ENCODE measurements around the gene MOV10L1. TPM values are rescaled to one million over a fixed set of nuclear protein-coding genes. Genes with fewer than 3 reads are reported as not detected.

MOV10L1 gene
- total RNA-seq, 1 donor, result 0.36 TPM

GRCh38 chr22:50148991-50149721 is 59.4 kb downstream of the MOV10L1 start:
- Histone ChIP-seq H3K36me3 (ENCODE audit: insufficient read depth, low read length) (no peaks in the 10 kb centered on the region), H3K27ac (ENCODE audit: low read depth, low read length) (no peak overlapping the region), H3K4me3 (ENCODE audit: insufficient read depth, low read length) (peak overlapping the region; percentile 42), H4K20me1 (ENCODE audit: insufficient read depth, low read length) (no peaks in the 10 kb centered on the region), H3K4me2 (ENCODE audit: insufficient read depth, low read length) (no peak overlapping the region), H3K27me3 (ENCODE audit: insufficient read depth, low read length) (peaks cover 4% of the 10 kb centered on the region), H3K79me2 (ENCODE audit: insufficient read depth, low read length) (no peaks in the 10 kb centered on the region), H2AFZ (ENCODE audit: low read length) (peak overlapping the region; percentile 89), H3K9me3 (ENCODE audit: low read depth, low read length) (no peaks in the 10 kb centered on the region), H3K4me1 (ENCODE audit: insufficient read depth, low read length) (no peaks in the 10 kb centered on the region)
- TF ChIP-seq, protein P1, sequence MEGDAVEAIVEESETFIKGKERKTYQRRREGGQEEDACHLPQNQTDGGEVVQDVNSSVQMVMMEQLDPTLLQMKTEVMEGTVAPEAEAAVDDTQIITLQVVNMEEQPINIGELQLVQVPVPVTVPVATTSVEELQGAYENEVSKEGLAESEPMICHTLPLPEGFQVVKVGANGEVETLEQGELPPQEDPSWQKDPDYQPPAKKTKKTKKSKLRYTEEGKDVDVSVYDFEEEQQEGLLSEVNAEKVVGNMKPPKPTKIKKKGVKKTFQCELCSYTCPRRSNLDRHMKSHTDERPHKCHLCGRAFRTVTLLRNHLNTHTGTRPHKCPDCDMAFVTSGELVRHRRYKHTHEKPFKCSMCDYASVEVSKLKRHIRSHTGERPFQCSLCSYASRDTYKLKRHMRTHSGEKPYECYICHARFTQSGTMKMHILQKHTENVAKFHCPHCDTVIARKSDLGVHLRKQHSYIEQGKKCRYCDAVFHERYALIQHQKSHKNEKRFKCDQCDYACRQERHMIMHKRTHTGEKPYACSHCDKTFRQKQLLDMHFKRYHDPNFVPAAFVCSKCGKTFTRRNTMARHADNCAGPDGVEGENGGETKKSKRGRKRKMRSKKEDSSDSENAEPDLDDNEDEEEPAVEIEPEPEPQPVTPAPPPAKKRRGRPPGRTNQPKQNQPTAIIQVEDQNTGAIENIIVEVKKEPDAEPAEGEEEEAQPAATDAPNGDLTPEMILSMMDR (IDR thresholded peaks at IDR 0.05; ENCODE audit: extremely low read depth, low read depth, low read length), result peak; percentile 69
- DNase-seq (ENCODE audit: insufficient read length, low spot score, missing footprints), result peak; percentile 97

- Histone ChIP-seq H4K20me1 (ENCODE audit: insufficient read depth, low read length) (no peaks in the 10 kb centered on the region), H3K9me3 (ENCODE audit: low read depth, low read length) (no peaks in the 10 kb centered on the region), H3K27me3 (ENCODE audit: insufficient read depth, low read length) (peaks cover 2% of the 10 kb centered on the region), H3K79me2 (ENCODE audit: insufficient read depth, low read length) (no peaks in the 10 kb centered on the region), H3K27ac (ENCODE audit: low read depth, low read length) (no peak overlapping the region), H3K36me3 (ENCODE audit: insufficient read depth, low read length) (no peaks in the 10 kb centered on the region), H2AFZ (ENCODE audit: low read length) (no peak overlapping the region), H3K4me1 (ENCODE audit: insufficient read depth, low read length) (no peaks in the 10 kb centered on the region), H3K4me2 (ENCODE audit: insufficient read depth, low read length) (no peak overlapping the region), H3K4me3 (ENCODE audit: insufficient read depth, low read length) (no peak overlapping the region)
- peak; percentile 75 for DNase-seq (ENCODE audit: insufficient read length, low spot score, missing footprints)
- TF ChIP-seq, protein P1 (IDR thresholded peaks at IDR 0.05; ENCODE audit: extremely low read depth, low read depth, low read length), result no peak
Measured at GRCh38 chr22:50150161-50151129, 60.6 kb downstream of the MOV10L1 start.

DNA sequence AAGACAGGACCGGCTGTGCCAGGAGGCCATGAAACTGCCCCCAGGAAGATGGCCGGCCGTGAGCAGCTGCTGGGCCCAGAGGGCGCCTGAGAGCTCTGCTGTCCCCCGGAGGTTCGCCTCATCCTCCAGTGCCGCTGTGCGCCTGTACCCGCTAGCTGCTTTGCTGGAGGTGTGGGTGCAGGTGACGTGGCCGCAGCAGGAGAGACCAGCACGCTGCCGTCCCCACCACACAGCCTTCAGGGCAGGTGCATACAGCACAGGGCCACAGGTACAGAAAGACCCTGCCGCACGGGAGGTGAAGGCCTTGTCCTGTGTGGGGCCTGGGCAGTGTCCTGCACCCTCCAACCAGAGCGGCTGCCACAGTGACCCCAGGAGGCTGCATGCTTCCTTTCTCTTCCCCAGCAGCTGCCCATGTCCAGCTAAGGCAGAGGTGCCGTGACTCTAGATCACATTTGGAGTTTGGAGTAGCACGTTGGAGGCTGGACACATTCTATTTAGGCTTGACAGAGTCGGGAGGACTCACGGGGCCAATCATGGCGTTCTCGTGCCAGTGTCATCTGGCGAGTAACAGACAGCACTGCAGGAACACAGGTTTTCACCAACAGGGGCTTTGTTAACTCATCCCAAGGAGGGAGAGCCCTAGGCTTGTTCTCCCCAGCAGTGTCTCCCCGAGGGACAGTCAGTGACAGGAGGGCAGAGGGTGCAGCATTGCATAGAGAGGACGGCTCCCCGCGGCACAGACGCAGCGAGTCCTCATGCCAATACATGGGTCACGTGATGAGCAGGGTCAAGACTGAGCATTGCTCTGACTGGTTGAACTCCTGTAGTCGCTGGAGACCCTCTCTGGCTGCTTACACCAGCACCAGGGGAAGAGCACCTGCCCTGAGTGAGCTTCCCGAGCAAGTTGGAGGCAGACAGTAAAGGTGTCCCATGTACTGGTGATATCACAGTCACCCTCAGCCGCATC is 62.0 kb downstream of the MOV10L1 start:
- TF ChIP-seq, protein P1 (IDR thresholded peaks at IDR 0.05; ENCODE audit: extremely low read depth, low read depth, low read length), result no peak
- peak; percentile 72 for DNase-seq (ENCODE audit: insufficient read length, low spot score, missing footprints)
- H3K79me2 ChIP-seq (ENCODE audit: insufficient read depth, low read length), result no peaks in the 10 kb centered on the region
- H3K4me1 ChIP-seq (ENCODE audit: insufficient read depth, low read length), result no peaks in the 10 kb centered on the region
- H3K9me3 ChIP-seq (ENCODE audit: low read depth, low read length), result no peaks in the 10 kb centered on the region
- H3K27ac ChIP-seq (ENCODE audit: low read depth, low read length), result no peak overlapping the region
- no peaks in the 10 kb centered on the region for H4K20me1 ChIP-seq (ENCODE audit: insufficient read depth, low read length)
- H3K27me3 ChIP-seq (ENCODE audit: insufficient read depth, low read length), result peaks cover under 1% of the 10 kb centered on the region
- no peak overlapping the region for H2AFZ ChIP-seq (ENCODE audit: low read length)
- no peaks in the 10 kb centered on the region for H3K36me3 ChIP-seq (ENCODE audit: insufficient read depth, low read length)
- H3K4me2 ChIP-seq (ENCODE audit: insufficient read depth, low read length), result no peak overlapping the region
- H3K4me3 ChIP-seq (ENCODE audit: insufficient read depth, low read length), result no peak overlapping the region
